NCI-H1694 (cell line): ENCODE measurements around the gene C12orf50.
"Not testable (repeated sequence)": the region's sequence is repeated elsewhere in the genome, so short reads cannot be mapped to it uniquely, and the experiment has no call there.

Experiments used
- DNase-seq: peaks from one replicate; lab custom pipeline; 2025; lab: John Stamatoyannopoulos, UW

Gene C12orf50

GRCh38 chr12:87985069-87985675 is 44.0 kb downstream of the C12orf50 start:
- no peak for DNase-seq

- DNase-seq, result no peak
These were observed 47.0 kb downstream of the C12orf50 start for GRCh38 chr12:87982208-87982607.

GRCh38 chr12:87981495-87981894 is 47.7 kb downstream of the C12orf50 start:
- DNase-seq, result no peak

DNA sequence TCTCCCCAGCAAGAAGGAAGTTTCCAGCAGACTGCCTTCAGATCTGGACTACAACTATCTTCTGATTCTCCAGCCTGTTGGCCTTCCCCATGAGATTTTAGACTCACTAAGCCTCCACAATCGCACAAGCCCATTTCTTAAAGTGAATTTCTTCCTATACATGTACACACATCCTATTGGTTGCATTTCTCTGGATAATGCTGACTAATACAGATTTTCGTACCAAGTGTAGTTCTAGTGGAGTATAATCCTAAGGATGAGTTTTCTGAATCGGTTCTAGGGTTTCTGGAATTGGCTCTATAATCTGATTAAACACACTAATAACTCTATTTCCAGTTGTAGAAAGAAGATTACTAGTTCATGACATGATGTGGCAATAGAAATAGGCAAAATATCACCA is 53.3 kb downstream of the C12orf50 start:
- DNase-seq, result no peak

DNA sequence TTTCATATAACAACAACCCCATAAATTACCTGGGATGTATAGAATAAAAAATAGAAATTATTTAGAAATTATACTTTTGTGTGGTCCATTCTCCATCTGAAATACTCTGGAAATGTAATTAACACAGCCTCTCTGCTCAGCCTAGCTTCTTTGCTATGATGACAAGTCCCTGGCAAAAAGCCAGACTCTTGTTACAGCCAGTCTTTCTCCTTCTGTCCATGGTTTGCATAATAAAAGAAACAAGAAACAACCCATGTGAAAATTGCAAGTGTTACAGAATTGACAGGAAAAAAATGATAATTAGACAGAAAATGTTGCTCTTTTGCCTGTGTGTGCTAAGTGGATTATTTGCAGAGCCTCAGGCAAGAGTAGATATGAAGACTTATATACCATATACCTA is 61.3 kb downstream of the C12orf50 start:
- DNase-seq, result peak; percentile 33

GRCh38 chr12:87960566-87960965 is 68.6 kb downstream of the C12orf50 start:
- DNase-seq, result no peak

- DNase-seq, result not testable (repeated sequence)
These were observed 75.2 kb downstream of the C12orf50 start for GRCh38 chr12:87954028-87954427.

DNA sequence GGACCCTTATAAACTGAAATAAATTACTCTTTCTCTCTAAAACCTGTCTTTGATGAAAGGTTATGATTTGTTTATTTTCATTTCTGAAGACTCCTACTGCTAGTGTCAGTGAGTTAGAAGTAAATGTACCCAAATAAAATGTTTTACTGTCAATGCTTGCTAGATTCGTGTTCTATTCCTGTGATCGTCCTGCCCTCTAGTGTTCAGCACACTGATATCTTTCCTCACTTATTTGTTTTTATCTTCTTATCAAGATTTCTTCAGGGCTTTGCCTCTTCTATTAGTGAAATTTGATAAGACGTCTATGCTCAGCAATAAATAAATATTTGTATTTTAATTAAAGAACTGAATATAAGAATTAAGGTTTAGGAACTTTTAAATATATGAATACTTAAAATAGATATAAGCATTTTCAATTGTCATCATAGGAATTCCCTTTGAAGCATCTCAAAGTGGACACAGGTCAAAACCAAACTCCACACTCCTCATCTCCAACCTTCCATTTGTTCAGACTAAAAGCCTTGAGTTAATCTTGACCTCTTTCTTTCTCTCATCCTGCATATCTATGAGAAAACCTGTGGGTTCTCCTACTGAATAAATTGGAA is 75.8 kb downstream of the C12orf50 start:
- peak; percentile 64 for DNase-seq

DNA sequence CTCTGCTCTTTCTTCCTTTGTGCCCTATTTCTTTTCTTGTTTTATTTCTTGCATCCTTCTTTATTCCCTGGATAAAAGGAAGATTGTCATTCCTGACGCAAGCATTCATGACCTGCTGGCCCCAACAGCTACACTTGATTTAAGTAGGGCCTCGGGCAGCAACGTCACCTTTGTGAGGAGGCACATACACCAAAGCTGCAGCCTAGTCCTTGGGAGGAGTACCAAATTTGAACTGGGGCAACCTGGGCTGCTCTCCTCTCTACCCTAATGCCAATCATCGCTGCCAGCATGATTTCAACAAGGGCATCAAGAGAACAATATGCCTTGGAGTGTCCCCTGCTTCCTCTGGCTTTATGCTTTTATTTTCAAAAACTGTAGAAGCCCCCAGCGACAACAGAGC is 76.4 kb downstream of the C12orf50 start:
- DNase-seq, result no peak

DNA sequence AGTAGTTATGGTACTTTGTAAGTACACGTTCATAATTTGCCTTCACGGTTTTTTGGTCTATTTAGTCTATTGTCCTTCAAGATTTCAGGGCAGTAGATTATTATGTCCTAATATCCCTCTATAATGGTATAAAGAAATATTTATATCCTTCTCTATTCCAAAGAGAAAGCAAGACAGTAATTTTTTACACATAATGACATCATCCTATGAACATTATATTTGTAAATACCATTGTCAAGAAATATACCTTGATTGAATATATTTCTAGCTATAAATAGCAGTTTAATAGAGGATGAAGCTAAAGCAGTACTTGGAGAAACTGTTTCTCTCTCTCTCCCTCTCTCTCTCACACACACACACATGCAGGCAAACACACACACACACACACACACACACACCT is 77.0 kb downstream of the C12orf50 start:
- DNase-seq, result no peak

- DNase-seq, result no peak
These were observed 85.4 kb downstream of the C12orf50 start for GRCh38 chr12:87943762-87944161.

DNA sequence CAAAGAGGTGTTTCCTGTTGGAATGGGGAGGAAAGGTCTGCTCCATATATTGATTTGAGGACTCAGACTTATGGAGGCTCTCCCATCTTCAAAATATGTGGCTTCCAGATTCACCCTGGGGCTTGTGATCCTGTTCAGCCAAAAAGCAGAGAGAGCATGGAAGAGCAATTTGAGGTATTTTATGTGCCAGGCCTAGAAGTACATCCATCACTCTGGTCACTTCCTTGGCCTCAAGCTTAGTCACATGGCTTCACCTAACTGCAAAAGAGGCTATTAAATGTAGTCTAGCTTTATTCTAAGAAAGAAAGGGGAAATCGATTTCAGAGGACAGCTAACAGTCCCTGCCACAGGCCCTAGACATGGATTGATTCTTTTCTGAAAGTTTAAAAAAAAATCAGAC is 86.2 kb downstream of the C12orf50 start:
- no peak for DNase-seq

DNA sequence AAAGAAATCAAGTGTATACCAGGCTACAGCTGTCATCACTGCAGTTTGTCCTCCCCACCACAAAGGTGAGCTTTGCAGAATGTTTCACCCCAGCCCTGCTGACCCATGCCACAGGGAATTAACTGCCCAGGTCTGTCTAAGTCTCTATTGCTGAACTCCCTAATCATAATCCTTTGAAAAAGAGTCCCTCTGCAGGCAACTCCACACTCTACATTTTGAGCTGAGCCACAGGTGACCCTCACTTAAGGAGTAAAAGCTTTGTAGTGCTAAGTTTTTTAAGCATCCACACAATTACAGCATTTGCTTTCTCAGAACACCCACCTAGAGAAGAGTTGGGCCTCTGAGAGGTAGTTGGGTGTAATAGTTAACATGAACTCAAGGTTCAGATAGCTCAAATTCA is 90.0 kb downstream of the C12orf50 start:
- DNase-seq, result no peak

DNA sequence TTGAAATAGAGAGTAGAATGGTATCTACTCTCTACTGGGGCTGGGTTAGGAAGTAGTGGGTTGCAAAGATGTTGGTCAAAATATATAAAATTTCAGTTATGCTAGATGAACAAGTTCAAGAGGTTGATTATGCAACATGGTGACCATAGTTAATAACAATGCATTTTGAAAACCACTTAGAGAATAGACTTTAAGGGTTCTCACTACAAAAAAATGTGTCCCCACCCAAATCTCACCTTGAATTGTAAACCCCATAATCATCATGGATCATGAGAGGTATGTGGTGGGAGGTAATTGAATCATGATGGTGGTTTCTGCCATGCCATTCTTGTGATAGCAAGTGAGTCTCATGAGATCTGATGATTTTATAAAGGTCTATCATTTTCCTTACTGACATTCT is 94.0 kb downstream of the C12orf50 start:
- no peak for DNase-seq

- no peak for DNase-seq
These were observed 95.2 kb downstream of the C12orf50 start for GRCh38 chr12:87933991-87934390.

DNA sequence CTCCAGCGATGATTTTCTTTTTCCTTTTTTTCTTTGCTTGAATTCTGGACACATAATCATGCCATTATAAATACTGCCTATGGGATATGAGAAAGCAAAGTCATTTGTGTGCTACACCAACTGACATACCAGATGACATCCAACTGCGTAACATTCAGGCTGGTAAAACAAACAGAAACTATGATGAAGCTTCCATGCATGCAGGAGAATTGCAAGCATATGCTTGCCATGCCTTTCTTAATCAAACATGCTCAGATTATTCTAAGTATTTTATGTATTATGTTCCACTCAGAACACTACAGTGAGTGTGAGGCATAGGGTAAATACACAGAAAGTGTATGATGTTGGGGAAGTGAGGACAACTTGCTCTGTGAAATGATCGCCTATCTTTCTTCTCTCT is 97.4 kb downstream of the C12orf50 start:
- no peak for DNase-seq

DNA sequence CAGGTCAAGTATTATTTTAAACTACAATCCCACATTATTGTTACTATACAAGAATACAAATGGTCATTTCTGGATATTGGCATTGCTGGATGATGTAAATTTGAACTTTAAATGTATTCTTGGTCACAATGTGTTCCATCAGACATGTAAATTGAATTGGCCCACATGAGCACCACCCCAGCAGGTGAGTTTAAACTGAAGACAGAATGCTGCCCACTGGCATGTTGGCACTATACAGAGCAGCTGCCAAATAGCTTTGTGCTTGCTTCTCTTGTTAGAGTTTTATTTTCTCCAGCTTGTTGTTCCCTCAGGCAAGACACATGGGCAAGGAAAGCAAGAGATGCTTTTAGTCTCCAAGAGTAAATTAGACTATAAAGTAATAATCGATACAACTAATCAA is 98.6 kb downstream of the C12orf50 start:
- DNase-seq, result no peak
